Gastroesophageal sphincter (tissue), 4 donors: Measurements from ENCODE around the gene DNAH8. TPM values are rescaled to one million over a fixed set of nuclear protein-coding genes. Genes with fewer than 3 reads are reported as not detected.

Experiments used
- ATAC-seq: fragments of 150-250 bp; one replicate; pipeline ENCODE4 v1.9.1; 2016; ENCODE audit warnings: mild to moderate bottlenecking, moderate library complexity
- H3K27ac ChIP-seq, 4 donors: fragments of 200-600 bp; sonication (generic) in 3 of 4; 1 replicate in 3 of 4; 2 replicates in 1 of 4; pipeline ENCODE4 v1.5.1; 2016 to 2019
- H3K27me3 ChIP-seq: fragments of 200-600 bp; sonication (generic); one replicate; pipeline ENCODE4 v1.5.1; 2019
- H3K36me3 ChIP-seq, 2 donors: fragments of 200-600 bp; sonication (generic); one replicate each; pipeline ENCODE4 v1.5.1; 2019; ENCODE audit warnings: control low read depth in 1 of 2
- H3K4me1 ChIP-seq, 3 donors: fragments of 200-600 bp; sonication (generic); 1 replicate in 2 of 3; 2 replicates in 1 of 3; pipeline ENCODE4 v1.5.1; 2016 to 2019; ENCODE audit warnings: control low read depth in 2 of 3
- H3K4me3 ChIP-seq, 2 donors: fragments of 200-600 bp; sonication (generic); one replicate each; pipeline ENCODE4 v1.5.1; 2019; ENCODE audit warnings: mild to moderate bottlenecking in 1 of 2, moderate library complexity in 1 of 2
- H3K9me3 ChIP-seq, 3 donors: fragments of 200-600 bp; sonication (generic); one replicate each; pipeline ENCODE4 v1.5.1; 2017 to 2019; ENCODE audit warnings: control low read depth in 2 of 3
- EP300 ChIP-seq: sonication (generic); formaldehyde crosslinking; IDR thresholded peaks from one replicate; pipeline ENCODE4 v1.6.1; 2017; ENCODE audit warnings: antibody characterized with exemption, mild to moderate bottlenecking
- POLR2A ChIP-seq, 2 donors: fragments of 450-650 bp; IDR thresholded peaks; one replicate each; pipeline ENCODE4 v1.6.1; 2017; ENCODE audit warnings: antibody characterized with exemption in 2 of 2, mild to moderate bottlenecking in 2 of 2, moderate library complexity in 1 of 2
- POLR2AphosphoS5 ChIP-seq: sonication (generic); formaldehyde crosslinking; IDR thresholded peaks from one replicate; pipeline ENCODE4 v1.6.1; 2017; ENCODE audit warnings: antibody characterized with exemption
- WGBS, 2 donors: methylation state at CpG; one replicate each; pipeline ENCODE4 v1.1.5; 2018; ENCODE audit warnings: low coverage in 1 of 2; 5-methylcytosine and 5-hydroxymethylcytosine counted together
- total RNA-seq, 4 donors: library from RNA; depleted of rRNA; stranded (reverse); fragments of >200 nt; gene quantifications; one replicate each; pipeline ENCODE4 v1.1.0, GENCODE V29; 2016
- TF ChIP-seq, protein P1 (sequence below), 4 experiments: fragments of 200-600 bp in 2 of 4; fragments of 450-650 bp in 2 of 4; sonication (generic) in 1 of 4; IDR thresholded peaks; one replicate each; pipeline ENCODE4 v1.5.1; 2017 to 2019; ENCODE audit warnings: antibody characterized with exemption in 4 of 4, mild to moderate bottlenecking in 2 of 4, moderate library complexity in 2 of 4

The DNAH8 gene
- total RNA-seq, 4 donors from 2014 or later, result not detected

- ATAC-seq, result no peak
- Histone ChIP-seq H3K9me3 (no peaks in the 10 kb centered on the region), H3K4me3 (no peak overlapping the region), H3K36me3 (peaks cover 3 to 58% of the 10 kb centered on the region in 2 donors), H3K4me1 (peaks cover 0 to 24% (median 0%) of the 10 kb centered on the region in 3 donors), H3K27me3 (no peaks in the 10 kb centered on the region), H3K27ac (no peak overlapping the region)
- TF ChIP-seq EP300, result no peak
- WGBS, 2 donors, result 87 to 100% methylated on average over 1 of the region's 1 CpG
Measured at GRCh38 chr6:38684237-38684636, 30.9 kb upstream of the DNAH8 start.

DNA sequence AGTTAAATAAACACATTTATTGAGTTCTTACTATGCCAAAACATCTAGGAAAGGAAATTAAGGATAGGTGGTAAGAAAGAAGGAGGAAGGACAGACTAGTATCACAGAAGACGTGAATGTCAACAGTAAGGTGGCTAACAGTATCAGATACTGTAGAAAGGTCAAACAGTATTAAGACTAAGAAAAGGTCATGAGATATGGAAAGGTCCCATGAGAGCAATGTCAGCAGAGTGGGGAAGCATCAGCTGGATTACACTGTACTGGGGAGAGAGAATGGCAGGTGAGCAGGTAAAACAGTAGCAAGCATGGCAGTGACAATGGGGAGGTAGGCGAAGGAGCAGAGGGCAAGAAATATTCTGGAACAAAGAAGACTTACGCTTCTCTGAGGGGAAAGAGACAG lies 30.2 kb upstream of the DNAH8 start:
- Histone ChIP-seq H3K27ac (no peak overlapping the region), H3K36me3 (peaks cover 3 to 53% of the 10 kb centered on the region in 2 donors), H3K9me3 (no peaks in the 10 kb centered on the region), H3K4me3 (no peak overlapping the region), H3K27me3 (no peaks in the 10 kb centered on the region), H3K4me1 (peaks cover 0 to 30% (median 0%) of the 10 kb centered on the region in 3 donors)
- ATAC-seq, result no peak
- 92 to 93% methylated on average over 3 of the region's 3 CpGs for WGBS, 2 donors
- no peak for TF ChIP-seq POLR2A (IDR thresholded peaks at IDR 0.05)
- TF ChIP-seq EP300, result no peak
- TF ChIP-seq, protein P1, sequence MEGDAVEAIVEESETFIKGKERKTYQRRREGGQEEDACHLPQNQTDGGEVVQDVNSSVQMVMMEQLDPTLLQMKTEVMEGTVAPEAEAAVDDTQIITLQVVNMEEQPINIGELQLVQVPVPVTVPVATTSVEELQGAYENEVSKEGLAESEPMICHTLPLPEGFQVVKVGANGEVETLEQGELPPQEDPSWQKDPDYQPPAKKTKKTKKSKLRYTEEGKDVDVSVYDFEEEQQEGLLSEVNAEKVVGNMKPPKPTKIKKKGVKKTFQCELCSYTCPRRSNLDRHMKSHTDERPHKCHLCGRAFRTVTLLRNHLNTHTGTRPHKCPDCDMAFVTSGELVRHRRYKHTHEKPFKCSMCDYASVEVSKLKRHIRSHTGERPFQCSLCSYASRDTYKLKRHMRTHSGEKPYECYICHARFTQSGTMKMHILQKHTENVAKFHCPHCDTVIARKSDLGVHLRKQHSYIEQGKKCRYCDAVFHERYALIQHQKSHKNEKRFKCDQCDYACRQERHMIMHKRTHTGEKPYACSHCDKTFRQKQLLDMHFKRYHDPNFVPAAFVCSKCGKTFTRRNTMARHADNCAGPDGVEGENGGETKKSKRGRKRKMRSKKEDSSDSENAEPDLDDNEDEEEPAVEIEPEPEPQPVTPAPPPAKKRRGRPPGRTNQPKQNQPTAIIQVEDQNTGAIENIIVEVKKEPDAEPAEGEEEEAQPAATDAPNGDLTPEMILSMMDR (IDR thresholded peaks at IDR 0.05), result no peak
- no peak for TF ChIP-seq POLR2AphosphoS5

DNA sequence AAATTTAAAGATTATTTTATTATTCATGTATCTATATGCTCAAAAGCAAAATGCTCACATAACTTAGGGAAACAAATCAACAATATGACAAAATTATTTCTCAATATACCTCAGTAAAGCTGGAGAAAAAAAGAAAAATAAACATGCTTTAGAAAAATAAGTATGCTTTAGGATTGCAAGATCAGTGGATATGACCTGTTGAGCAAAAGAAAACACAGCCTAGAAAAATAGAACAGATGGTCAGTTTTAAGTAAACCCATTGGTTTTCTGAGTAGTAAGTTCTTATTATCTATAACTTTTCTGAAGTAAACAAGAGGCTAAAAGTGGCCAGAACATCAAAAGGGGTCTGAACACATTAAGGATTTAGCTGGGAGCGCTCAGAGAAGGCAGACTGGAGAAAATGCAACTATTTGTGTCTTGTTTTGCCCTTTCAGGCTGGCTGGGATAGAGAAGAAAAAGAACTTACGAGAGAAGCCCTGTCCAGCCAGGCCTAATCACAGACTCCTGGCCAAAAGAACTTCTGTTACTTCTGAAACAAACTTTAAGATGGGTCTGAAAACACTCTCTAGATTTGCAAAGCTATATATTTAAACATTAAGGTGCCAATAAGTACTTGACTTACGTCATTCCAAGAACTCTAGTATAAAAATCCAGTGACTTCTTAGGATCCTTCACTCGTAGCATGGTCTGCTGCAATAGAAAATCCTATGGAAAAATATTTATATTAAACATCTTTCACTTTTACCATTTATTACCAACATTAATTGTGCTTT lies 28.7 kb upstream of the DNAH8 start:
- Histone ChIP-seq H3K36me3 (peaks cover 3 to 38% of the 10 kb centered on the region in 2 donors), H3K9me3 (no peaks in the 10 kb centered on the region), H3K4me1 (peaks cover 0 to 30% (median 0%) of the 10 kb centered on the region in 3 donors), H3K27ac (no peak overlapping the region), H3K27me3 (no peaks in the 10 kb centered on the region), H3K4me3 (no peak overlapping the region)
- WGBS, 2 donors, result 52 to 63% methylated on average over 4 of the region's 4 CpGs
- no peak for ATAC-seq
- TF ChIP-seq POLR2AphosphoS5 (no peak), POLR2A (IDR thresholded peaks at IDR 0.05) (no peak), EP300 (no peak)
- TF ChIP-seq, protein P1 (IDR thresholded peaks at IDR 0.05), result no peak

DNA sequence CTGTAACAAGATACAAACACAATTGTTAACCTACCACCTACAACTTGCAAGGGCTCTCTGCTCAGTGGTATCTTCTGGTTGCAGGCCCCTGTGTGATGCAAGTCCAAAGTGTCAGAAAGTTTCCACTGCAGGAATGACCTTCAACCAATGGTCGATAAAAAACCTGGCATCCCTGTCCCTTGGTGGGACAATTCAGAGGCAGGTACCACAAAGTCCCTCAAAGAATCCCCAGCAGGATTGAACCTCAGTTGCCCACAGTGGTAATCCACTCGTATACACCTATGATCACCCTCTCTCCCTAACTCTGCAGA lies 28.1 kb upstream of the DNAH8 start:
- Histone ChIP-seq H3K27me3 (no peaks in the 10 kb centered on the region), H3K36me3 (peaks cover 3 to 32% of the 10 kb centered on the region in 2 donors), H3K4me1 (peaks cover 0 to 30% (median 0%) of the 10 kb centered on the region in 3 donors), H3K27ac (no peak overlapping the region), H3K4me3 (no peak overlapping the region), H3K9me3 (no peaks in the 10 kb centered on the region)
- WGBS, 2 donors, result 87 to 92% methylated on average over 2 of the region's 2 CpGs
- TF ChIP-seq POLR2A (IDR thresholded peaks at IDR 0.05), result no peak
- TF ChIP-seq EP300, result no peak
- TF ChIP-seq, protein P1 (IDR thresholded peaks at IDR 0.05), result no peak
- no peak for TF ChIP-seq POLR2AphosphoS5
- no peak for ATAC-seq

DNA sequence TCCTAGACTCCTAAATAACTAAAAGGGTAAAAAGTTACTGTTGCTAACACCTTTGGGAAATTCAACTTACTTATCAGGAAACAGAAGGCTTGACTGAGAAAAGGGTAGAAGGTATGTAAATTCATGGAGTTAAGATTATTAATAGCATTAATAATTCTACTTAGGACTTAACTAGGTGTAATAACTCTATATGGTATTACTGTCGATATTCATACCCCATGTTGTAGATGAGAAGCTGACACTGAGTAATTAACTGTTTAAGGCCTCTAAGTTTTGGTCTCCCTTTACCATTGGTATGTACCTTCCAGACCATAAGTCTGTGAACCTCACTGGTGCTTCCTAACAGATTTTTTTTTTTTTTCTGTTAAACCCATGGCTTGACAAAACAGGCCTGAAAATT lies 27.6 kb upstream of the DNAH8 start:
- 86 to 100% methylated on average over 1 of the region's 1 CpG for WGBS, 2 donors
- Histone ChIP-seq H3K9me3 (no peaks in the 10 kb centered on the region), H3K4me1 (peaks cover 0 to 30% (median 0%) of the 10 kb centered on the region in 3 donors), H3K4me3 (no peak overlapping the region), H3K36me3 (peaks cover 3 to 27% of the 10 kb centered on the region in 2 donors), H3K27ac (no peak overlapping the region), H3K27me3 (no peaks in the 10 kb centered on the region)
- ATAC-seq, result no peak
- TF ChIP-seq, protein P1 (IDR thresholded peaks at IDR 0.05), result no peak
- TF ChIP-seq POLR2AphosphoS5 (no peak), POLR2A (IDR thresholded peaks at IDR 0.05) (no peak), EP300 (no peak)
